ENCODE data around the gene ZNF598.
"Not testable (repeated sequence)": the region's sequence is repeated elsewhere in the genome, so short reads cannot be mapped to it uniquely, and the experiment has no call there.

ZNF598 gene

GRCh38 chr16:1975432-1976215, 34.0 kb downstream of the ZNF598 start:
- DNase-seq (ENCODE audit: low spot score): no peak

- no peak for DNase-seq (ENCODE audit: low spot score)
Measured at GRCh38 chr16:1974157-1975070, 35.2 kb downstream of the ZNF598 start.

- no peak for DNase-seq (ENCODE audit: low spot score)
Measured at GRCh38 chr16:1973461-1974156, 36.0 kb downstream of the ZNF598 start.

- DNase-seq (ENCODE audit: low spot score): no peak
Measured at GRCh38 chr16:1972490-1972877, 37.1 kb downstream of the ZNF598 start.

GRCh38 chr16:1971796-1972489, 37.7 kb downstream of the ZNF598 start, which contains the start of gene TBL3:
Gene TBL3, plus strand, starts transcription at chr16:1972053. Its CDS starts 112 bp downstream, at chr16:1972165.
- peak; percentile 96 for DNase-seq (ENCODE audit: low spot score)

GRCh38 chr16:1968146-1968953, 41.3 kb downstream of the ZNF598 start:
- no peak for DNase-seq (ENCODE audit: low spot score)

- DNase-seq (ENCODE audit: low spot score): no peak
Measured at GRCh38 chr16:1966460-1966859, 43.2 kb downstream of the ZNF598 start, which contains the start of gene RNF151. Gene RNF151, plus strand, starts transcription at chr16:1966856. Its CDS starts 26 bp downstream, at chr16:1966882.

- DNase-seq (ENCODE audit: low spot score): no peak
Measured at GRCh38 chr16:1965396-1966001, 44.1 kb downstream of the ZNF598 start.

- DNase-seq (ENCODE audit: low spot score): peak; percentile 99
Measured at GRCh38 chr16:1964506-1965395, 44.9 kb downstream of the ZNF598 start, which contains the start of gene RPS2. Gene RPS2, minus strand, starts transcription at chr16:1964826. Its CDS starts 201 bp downstream, at chr16:1964625.

- no peak for DNase-seq (ENCODE audit: low spot score)
Measured at GRCh38 chr16:1963806-1964505, 45.7 kb downstream of the ZNF598 start.

- DNase-seq (ENCODE audit: low spot score): not testable (repeated sequence)
Measured at GRCh38 chr16:1962161-1963153, 47.2 kb downstream of the ZNF598 start.

GRCh38 chr16:1961651-1962067, 48.0 kb downstream of the ZNF598 start:
- DNase-seq (ENCODE audit: low spot score): no peak

GRCh38 chr16:1960665-1961630, 48.7 kb downstream of the ZNF598 start:
- no peak for DNase-seq (ENCODE audit: low spot score)

GRCh38 chr16:1959269-1960039, 50.2 kb downstream of the ZNF598 start, which contains the start of gene NDUFB10:
Gene NDUFB10, plus strand, starts transcription at chr16:1959538. Its CDS starts 87 bp downstream, at chr16:1959625.
- peak; percentile 95 for DNase-seq (ENCODE audit: low spot score)

GRCh38 chr16:1958715-1959268, 50.8 kb downstream of the ZNF598 start:
- no peak for DNase-seq (ENCODE audit: low spot score)

All from ecto neural progenitor cell (in vitro differentiated cells).